Measurements from ENCODE around the gene EVI5L. TPM values are rescaled to one million over a fixed set of nuclear protein-coding genes. Genes with fewer than 3 reads are reported as not detected.

EVI5L gene
- total and polyA plus RNA-seq, 2 of the 4 experiments (the other 2 are of a cell fraction) = 12.7 to 14.6 TPM

- 93% methylated on average over 5 of the region's 8 CpGs; no CpG with 5 or more reads in 1 of the 2 experiments for WGBS, 2 experiments (ENCODE audit: extremely low coverage in 2 of 2, insufficient read length in 1 of 2)
- H3K27ac ChIP-seq (ENCODE audit: insufficient read depth, low read length) = no peak overlapping the region
- TF ChIP-seq BHLHE40 (IDR thresholded peaks at IDR 0.05; ENCODE audit: low read depth, low read length) (no peak), CHD1 (IDR thresholded peaks at IDR 0.05; ENCODE audit: low read depth, low read length) (no peak), SMC3 (IDR thresholded peaks at IDR 0.05; ENCODE audit: low read depth, low read length) (no peak), MAZ (IDR thresholded peaks at IDR 0.05; ENCODE audit: borderline replicate concordance, low read depth, low read length) (no peak), CTCF (conservative IDR thresholded peaks at IDR 0.05; ENCODE audit: low read depth, low read length) (no peak), ELK1 (IDR thresholded peaks at IDR 0.05; ENCODE audit: borderline replicate concordance, low read depth, low read length) (no peak), USF2 (IDR thresholded peaks at IDR 0.05; ENCODE audit: low read depth, low read length) (no peak), FOS (IDR thresholded peaks at IDR 0.05; ENCODE audit: low read depth, low read length) (no peak), MAFK (IDR thresholded peaks at IDR 0.05; ENCODE audit: low read depth, low read length) (no peak), POLR2A (IDR thresholded peaks at IDR 0.05; ENCODE audit: low read depth, low read length) (no peak), NFE2L2 (IDR thresholded peaks at IDR 0.05; ENCODE audit: low read depth, low read length) (no peak), RAD21 (IDR thresholded peaks at IDR 0.05; ENCODE audit: low read length) (no peak), MXI1 (IDR thresholded peaks at IDR 0.05; ENCODE audit: borderline replicate concordance, low read depth, low read length) (no peak), RCOR1 (IDR thresholded peaks at IDR 0.05; ENCODE audit: insufficient replicate concordance, low read length) (no peak), RFX5 (IDR thresholded peaks at IDR 0.05; ENCODE audit: low read depth, low read length) (no peak), CEBPB (IDR thresholded peaks at IDR 0.05; ENCODE audit: low read depth, low read length) (no peak)
- H3K9ac ChIP-seq (ENCODE audit: low read depth, low read length) = no peak overlapping the region
- CTCF ChIA-PET = no interaction called here
- H3K9me1 ChIP-seq (ENCODE audit: insufficient read depth, low read length) = peaks cover 29% of the 10 kb centered on the region
- peak overlapping the region; percentile 65 for H2AK9ac ChIP-seq (replicated peaks; ENCODE audit: low read depth, low read length, poor library complexity)
- no peak overlapping the region for H3K4ac ChIP-seq (ENCODE audit: low read depth, low read length)
- H2BK5ac ChIP-seq (ENCODE audit: low read depth, low read length, poor library complexity, severe bottlenecking) = no peak overlapping the region
- H3K23ac ChIP-seq (ENCODE audit: low read depth, low read length) = no peak overlapping the region
- no peak overlapping the region for H3K4me2 ChIP-seq (ENCODE audit: low read depth, low read length)
- no peaks in the 10 kb centered on the region for H3K36me3 ChIP-seq (ENCODE audit: control insufficient read depth, insufficient read depth, low read length)
- H2BK15ac ChIP-seq (ENCODE audit: low read depth, low read length) = no peak overlapping the region
- H3K79me1 ChIP-seq (ENCODE audit: low read depth in 1 of 2, low read length in 2 of 2) = peaks cover 29 to 59% of the 10 kb centered on the region in 2 experiments
- ATAC-seq (ENCODE audit: low read depth) (no peak), DNase-seq (no peak)
- H2AK5ac ChIP-seq (ENCODE audit: low read depth, low read length) = peak overlapping the region; percentile 16; the same call in 1 of the 2 replicates
- H2BK120ac ChIP-seq (ENCODE audit: low read depth, low read length) = no peak overlapping the region
- H3K27me3 ChIP-seq (ENCODE audit: control insufficient read depth, insufficient read depth, low read length) = no peaks in the 10 kb centered on the region
- H2BK20ac ChIP-seq (ENCODE audit: low read depth, low read length) = no peak overlapping the region
- no peak overlapping the region for H3K4me3 ChIP-seq (ENCODE audit: insufficient read depth, low read depth, low read length)
- H3K18ac ChIP-seq (ENCODE audit: low read depth, low read length) = no peak overlapping the region
- H4K8ac ChIP-seq (ENCODE audit: low read depth in 2 of 2, low read length in 2 of 2) = no peak overlapping the region
- no TSS peak for BruUV-seq (replicated peaks)
- H3K56ac ChIP-seq (ENCODE audit: extremely low read depth, insufficient read depth, low read length) = no peak overlapping the region
- peaks cover 29% of the 10 kb centered on the region for H4K20me1 ChIP-seq (ENCODE audit: insufficient read depth, low read length)
- H3K4me1 ChIP-seq (ENCODE audit: control insufficient read depth, insufficient read depth, low read length) = peaks cover 2% of the 10 kb centered on the region; the same call in 1 of the 2 replicates
- H4K91ac ChIP-seq (ENCODE audit: insufficient read depth, low read depth, low read length) = no peak overlapping the region
- dilution Hi-C loops (cut with HindIII; ENCODE audit: low sequenced_read_pairs, unreplicated experiment) (no loop called here), intact Hi-C loops (cut with micrococcal nuclease) (no loop called here), in situ Hi-C loops (cut with MboI; ENCODE audit: low sequenced_read_pairs) (no loop called here)
- H2AFZ ChIP-seq (replicated peaks; ENCODE audit: low read length, poor library complexity) = no peak overlapping the region
- H3K9me3 ChIP-seq (ENCODE audit: control insufficient read depth, insufficient read depth, low read length) = no peaks in the 10 kb centered on the region; the same call in 1 of the 2 replicates
- POLR2A ChIA-PET (ENCODE audit: unreplicated experiment) = no interaction called here
- H3K14ac ChIP-seq (replicated peaks; ENCODE audit: low read depth, low read length) = no peak overlapping the region
- H4K5ac ChIP-seq (ENCODE audit: low read depth, low read length) = no peak overlapping the region
Observed at GRCh38 chr19:7840629-7841028, 10.6 kb downstream of the EVI5L start.
